GM21723 (cell line): Measurements from ENCODE around the gene CDK5.

Experiments used
- ATAC-seq: cut with Tn5 transposase; IDR thresholded peaks from one replicate; pipeline ENCODE4 v1.9.1; 2021; ENCODE audit warnings: mild to moderate bottlenecking, moderate library complexity; ENCODE audit not compliant: unreplicated experiment

CDK5 gene

DNA sequence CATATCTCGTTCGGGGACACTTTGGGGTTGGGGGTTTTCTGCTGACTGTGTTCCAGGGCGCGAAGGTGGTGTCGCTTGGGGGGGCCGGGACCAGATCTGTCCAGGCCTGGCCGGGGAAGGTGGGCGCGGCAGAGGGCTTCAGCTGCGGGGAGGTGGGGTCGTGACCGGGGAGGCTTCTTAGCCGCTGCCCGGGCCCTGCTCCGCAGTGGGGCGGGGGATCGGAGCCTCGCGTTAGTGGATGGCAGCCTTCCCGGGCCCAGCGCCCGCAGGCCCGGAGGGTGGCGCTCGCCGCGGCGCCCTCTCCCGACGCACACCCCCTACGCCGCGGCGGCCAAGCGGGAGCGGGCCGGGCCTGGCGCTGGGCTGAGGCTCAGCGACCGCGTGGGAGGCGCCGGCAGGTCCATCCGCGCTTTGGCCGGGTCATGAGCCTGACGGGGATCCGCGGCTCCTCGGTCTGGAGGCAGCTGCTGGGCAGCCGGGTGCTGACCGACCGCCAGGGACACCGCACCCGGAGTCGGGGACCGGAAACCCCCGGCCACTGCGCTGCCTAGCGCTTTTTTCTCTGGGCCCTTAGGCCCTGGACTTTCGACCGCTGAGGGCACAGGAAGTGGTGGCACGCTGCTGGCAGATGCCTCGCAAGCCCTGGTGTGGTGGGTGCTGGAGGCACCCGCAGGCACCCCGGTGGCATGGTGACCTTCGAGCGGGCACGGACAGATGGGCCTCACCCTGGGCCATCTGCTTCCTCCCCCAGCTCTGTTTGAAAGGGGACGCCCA lies 29.7 kb upstream of the CDK5 start:
- ATAC-seq = peak; percentile 34

DNA sequence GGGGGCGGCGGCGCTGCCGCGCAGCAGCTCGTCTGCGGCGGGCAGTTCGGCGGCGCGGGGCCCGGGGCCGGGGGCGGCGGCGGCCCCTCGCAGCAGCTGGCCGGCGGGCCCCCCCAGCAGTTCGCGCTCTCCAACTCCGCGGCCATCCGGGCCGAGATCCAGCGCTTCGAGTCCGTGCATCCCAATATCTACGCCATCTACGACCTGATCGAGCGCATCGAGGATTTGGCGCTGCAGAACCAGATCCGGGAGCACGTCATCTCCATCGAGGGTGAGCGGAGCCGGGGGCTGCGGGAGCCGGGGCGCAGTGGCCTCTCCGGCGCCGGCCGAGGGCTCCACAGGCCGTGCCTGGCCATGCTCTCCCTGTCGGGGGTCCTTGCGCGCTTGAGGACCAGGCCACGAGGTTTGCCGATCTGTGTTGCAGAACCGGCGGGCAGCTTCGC lies 29.1 kb upstream of the CDK5 start:
- no peak for ATAC-seq

DNA sequence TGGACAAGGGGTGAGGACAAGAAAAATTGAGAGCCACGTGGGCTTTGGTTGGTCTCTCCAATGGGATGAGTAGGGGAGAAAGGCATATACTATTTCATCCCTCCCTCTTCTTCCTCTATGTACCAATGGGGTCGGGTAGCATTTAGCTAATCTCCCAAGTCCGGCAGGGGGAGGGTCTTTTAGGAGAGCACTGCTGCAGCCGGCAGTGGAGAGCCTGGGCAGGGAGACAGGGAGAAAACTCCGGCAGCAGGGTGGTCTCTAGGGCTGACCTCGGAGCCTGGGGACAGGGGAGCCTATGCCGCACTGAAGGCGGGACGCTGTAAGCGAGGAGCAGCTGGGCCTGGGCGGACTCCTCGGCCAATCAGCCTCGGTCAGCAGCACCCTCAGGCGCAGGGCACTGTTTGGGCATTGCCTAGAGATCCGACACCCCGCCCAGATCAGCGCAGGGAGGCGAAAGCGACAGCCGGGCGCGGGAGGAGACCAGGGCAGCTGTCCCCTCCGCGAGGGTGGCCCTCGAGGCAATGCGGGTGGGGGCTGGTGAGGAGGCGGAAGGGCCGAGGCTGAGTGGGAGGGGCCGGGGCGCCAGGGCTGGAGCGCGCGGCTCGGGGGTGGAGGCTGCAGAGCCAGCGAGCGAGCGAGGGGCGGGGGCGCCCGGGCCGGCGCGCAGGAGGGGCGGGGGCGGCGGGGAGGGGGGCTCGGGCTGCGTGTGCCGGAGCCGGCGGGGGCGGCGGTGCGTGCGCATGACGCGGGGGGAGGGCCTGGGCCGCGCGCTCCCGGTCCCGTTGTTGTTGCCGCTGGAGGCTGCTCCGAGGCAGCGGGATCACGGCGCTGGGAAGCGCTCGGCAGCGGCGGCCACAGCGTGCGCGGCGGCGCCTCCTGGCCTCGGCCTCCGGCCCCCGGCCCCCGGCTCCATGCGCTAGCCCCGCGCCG lies 28.3 kb upstream of the CDK5 start, which contains the start of gene AGAP3:
TSS of gene AGAP3 (plus strand) at position 785 of the 930 bp plus-strand sequence. CDS start 267 bp downstream, outside the sequence.
- ATAC-seq = peak; percentile 53

DNA sequence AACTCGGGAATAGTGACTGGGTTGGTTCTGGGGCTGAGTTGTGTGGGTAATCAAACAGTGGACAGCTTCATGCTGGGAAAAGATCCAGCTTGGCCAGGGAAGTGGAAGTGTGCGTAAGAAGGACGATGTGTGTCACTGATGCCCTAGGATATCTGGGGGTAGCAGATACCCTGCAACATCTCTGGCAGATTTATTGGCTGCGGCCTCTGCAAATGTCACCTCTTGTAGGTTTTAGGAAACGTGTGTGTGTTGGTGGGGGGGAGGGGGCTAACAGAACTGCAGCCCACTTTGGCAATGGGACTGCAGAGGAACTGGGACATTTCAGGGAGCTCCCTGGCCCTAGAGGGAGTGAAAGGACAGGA lies 27.6 kb upstream of the CDK5 start:
- ATAC-seq = no peak

DNA sequence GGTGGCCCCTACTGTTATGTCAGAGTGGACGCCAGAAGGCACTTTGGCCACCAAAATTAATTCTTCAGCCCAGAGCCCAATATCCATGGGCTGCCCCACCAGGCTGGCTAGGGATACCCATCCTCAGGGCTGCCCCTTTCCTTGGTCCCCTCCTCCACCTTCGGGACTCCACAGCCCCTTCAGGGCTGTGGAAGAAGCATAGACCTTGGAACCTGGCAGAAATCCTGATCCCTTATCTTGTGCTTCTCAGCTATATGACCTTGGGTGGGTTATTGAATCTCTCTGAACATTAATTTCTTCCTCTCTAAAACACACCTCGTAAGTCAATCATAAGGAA lies 26.1 kb upstream of the CDK5 start:
- no peak for ATAC-seq

DNA sequence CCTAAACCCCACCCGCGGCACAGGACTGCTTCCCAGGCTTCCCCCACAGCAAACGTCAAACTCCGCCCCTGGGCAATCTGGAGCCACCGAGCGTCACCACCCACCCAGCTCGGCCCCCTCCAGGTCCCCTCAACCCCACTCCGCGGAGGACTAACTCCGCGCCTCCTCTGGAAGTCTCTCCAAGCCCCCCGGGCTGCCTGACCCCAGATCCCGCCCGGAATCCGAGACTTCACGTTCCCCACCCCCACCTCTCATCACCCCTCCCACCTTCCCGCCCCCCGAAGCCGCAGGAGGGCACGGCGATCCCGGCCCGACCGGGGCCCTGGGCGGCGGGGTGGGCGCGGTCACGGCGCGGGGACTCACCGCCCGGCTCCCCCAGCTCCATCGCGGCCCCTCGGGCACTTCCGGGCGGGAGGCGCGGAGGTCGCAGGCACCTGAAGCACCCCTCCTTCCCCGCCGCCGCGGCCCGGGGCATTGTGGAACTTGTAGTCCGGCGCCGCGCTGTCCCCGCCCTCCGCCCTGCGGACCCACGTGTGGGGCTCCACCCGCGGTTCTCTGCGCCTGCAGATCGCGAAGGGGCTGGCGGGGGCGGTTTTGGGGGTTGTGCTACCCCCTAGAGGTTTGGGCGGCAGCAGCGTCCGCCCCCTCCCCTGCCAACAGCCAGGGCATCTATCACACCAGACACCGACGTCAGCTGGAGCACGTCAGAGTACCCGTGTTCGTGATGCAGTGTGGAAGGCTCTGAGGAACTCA lies 25.6 kb upstream of the CDK5 start, which contains the start of gene TMUB1:
TSS of gene TMUB1 (minus strand) at position 423 of the 753 bp plus-strand sequence. CDS start 930 bp downstream, outside the sequence.
- ATAC-seq = peak; percentile 46

DNA sequence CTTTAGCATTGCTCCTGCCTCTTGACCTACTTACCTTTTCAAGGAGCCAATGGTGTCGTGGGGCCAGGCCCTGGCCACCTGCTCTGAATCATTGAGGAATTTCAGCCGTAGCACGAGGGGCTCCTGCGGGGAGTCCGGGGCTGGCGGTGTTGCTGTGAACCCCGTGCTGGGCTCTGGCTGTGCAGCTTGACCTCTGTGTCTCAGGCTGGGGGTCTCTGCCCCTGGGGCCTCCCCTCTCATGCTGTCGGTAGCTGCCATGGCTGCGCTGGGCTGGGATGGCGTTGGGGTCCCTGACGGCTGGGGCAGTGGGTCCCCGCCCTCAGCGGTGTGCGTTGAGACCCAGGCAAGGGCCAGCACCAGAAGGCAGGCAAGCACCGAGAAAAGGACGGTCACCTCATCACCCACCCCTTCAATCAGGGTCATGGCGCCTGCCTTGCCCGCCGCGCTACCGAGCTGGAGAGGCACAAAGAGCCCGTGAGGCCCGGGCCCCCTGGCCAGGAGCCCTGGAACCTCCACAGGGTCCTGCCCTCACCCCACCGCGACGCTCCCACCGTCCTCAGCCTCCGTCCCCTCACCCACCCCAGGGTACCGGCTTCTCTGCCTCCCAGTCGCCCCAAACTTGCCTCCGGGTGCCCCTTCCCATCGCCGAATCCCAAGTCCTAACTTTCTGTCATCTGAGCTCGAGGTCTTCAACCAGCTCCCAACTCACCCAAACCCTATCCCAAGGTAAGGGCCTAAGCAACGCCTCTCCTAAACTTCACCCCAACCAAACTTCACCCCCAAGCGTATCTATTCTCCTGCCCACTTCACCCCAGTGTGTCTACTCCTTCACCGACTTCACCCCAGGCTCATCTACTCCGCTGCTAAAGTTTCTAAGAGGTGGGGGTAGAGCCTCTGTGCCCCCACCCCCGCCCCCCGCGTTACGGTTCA lies 24.7 kb upstream of the CDK5 start:
- no peak for ATAC-seq

DNA sequence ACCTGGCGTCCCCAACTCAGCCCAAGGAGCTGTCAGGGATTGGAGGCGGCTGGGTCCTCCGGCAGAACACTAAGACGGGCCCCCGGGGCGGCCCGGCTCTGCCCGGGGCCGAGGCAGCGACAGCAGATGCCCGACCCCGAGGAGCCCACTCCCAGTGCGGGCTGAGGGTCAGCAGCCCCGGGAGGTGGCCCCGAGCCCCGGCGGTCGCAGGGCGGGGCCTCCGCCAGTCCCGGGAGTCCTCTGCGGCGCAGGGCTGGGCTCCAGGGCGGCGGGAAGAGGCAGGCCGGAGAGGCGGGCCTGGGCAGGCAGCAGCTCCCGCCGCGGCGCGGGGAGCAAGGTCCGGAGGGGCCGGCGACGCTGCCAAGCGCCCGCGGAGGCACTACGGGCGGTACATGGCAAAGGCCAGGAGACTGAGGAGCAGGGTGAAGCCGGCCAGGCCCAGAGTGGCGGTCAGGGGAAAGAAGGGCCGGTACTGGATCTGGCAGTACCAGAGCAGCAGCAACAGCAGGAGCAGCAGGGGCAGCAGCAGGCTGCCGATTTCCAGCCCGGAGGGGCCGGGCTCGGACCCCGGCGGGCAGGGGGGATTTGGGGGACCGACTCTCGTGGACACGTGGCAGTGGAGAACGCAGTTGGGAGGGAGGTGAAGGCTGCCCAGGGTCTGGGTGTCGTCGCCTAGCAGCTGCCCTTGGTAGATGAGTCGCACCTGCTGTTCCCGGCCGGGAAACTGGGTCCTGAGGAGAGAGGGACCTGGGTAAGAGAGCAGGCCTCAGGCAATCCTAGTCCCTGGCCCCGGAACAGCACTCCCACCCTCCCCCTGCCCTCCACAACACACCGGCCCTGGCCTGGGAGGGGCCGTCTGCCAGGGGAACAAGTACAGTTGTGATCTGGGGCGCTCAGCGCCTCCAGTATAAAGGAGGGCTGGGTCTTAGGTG lies 23.7 kb upstream of the CDK5 start:
- ATAC-seq = no peak

DNA sequence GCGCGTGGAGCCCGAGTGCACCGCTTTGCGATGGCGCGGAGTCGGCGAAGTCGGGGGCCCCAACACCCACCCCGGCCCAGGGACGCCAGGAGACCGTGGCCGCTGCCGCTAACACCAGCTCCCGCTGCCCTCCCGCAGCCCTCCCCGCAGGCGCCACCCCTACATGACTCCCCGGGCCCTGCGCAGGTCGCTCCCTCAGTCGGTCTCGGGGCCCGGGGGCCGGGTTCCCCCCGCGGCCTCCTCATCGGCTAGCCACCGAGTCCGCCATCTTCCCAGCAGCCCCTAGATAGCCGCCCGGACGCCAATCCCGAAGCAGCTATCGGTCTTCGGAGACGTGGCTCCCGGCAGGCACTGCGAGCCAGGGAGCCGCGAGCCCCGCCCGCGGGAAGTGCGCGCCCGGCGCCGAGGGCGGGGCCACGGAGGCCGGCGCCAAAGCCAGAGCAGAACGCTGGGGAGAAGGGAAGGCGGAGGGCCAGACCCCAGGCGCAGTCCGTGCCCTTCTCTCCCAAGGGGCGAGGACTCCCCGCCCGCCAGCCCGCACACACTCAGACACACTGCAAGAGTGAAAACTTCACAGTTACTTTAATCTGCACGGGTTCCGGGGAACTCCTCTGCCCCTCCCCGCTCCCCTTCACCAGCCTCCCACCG lies 22.9 kb upstream of the CDK5 start, which contains the start of gene FASTK:
TSS of gene FASTK (minus strand) at position 288 of the 648 bp plus-strand sequence. CDS start at position 245, 43 bp downstream.
- ATAC-seq = peak; percentile 71

DNA sequence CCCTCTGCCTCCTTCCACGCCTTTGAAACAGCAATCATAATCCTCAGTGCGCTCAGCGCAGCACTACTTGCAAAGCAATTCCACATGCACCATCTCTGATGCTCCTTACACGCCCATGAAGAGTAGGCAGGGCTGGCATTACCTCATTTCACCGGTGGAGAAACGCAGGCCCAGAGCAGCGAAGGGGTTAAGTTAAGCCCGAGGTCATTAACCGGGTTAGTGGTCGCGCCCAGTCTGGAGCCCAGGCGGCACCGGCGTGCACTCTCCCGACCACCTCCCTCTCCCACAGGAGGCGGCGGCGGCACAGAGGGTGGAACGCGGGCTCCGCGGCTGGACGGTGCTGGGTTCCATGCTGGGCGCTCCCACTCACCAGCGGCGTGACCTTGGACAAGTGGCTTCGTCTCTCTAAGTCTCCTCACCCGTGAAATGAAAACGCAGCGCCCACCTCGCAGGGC lies 22.4 kb upstream of the CDK5 start:
- ATAC-seq = peak; percentile 2

DNA sequence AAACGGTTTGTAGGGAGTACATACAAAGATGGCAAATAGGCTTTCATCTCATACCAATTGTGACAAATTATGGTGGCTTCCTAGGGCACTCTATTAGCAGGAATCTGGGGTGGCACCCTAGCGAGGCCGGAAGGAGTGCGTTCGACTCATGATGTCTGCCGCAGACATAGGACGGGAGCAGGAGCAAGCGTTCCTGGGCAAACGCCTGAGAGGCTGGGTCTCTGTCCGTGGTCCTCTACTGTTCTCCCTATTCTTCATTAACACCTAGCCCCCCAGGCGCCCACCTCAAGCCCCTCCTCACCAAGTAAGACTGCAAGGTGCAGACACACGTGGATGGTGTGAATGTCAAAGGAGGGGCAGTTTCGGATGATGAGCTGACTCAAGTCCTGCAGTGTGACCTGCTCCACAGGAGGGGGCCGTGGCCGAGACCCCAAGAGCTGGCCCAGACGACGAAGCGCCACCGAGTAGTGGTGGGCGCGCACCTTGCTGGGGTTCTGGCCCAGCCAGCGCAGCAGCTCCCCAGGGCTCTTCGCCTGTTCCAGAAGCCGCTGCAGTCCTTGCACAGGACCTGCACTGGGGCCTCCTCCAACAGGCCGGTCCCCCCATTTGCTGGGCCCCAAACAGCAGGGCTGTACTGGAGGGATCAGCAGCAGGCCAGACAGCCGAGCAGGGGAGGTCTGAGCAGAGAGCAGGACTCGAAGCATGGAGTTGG lies 21.7 kb upstream of the CDK5 start:
- no peak for ATAC-seq

DNA sequence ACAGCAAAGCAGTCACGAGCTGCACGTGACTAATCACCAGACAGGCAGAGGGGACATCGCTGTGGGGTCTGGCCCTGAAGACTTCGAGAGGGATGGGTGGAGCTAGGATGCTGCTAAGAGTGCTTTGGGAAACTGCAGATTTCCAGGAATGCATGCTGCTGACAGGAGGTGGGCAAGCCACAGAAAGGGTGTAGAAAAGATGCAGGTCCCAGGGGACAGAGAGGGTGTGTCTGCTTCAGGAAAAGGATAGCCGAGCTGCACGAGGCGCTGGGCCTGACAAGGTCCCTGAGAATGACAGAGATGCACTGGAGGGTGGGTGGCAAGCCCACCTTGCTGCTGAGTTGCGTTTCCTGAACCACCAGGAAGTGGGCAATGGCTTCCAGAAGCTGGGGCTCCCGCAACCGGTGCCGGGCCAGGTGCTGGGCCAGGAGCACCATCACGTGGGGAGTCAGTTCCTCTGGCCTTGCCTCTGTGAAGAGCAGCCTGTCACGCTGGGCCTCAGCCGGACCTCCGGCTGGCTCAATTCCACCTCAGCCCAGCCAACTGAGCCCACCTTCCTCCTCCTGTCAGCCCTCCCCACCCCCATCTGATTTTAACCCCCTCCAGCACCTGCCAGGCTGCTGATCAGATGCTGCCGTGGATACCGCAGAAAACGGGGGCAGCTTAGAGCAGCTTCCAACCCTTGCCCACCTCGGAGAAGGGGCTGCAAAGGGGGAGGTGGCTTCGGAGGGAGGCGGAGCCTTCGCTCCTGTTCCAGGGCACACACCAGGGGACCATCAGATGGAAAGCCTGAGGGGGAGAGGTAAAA lies 20.7 kb upstream of the CDK5 start:
- ATAC-seq = no peak

DNA sequence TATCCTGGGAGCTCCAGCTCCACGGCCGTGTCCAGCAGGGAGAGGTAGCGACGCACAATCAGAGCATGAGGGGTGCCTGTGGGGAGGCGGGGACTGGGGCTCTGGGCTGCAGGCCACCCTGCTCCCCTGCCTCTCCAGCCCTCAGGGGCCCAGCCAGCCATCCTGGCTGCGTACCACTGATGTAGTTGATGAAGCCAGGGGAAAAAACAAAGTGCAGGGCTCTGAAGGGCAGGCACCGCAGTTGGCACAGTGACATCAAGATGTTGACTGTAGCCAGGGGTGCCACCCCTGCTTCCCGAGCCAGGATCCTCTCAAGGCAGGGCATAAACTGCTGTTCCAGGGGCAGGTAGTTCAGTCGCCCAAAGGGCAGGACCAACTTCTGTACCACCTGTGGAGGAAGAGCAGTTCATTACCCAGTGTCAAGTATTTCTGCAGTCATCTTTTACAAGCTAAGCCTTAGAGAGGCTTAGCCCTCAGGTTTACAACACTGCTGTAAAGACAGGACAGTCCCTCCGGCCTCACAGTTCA lies 20.1 kb upstream of the CDK5 start:
- no peak for ATAC-seq

DNA sequence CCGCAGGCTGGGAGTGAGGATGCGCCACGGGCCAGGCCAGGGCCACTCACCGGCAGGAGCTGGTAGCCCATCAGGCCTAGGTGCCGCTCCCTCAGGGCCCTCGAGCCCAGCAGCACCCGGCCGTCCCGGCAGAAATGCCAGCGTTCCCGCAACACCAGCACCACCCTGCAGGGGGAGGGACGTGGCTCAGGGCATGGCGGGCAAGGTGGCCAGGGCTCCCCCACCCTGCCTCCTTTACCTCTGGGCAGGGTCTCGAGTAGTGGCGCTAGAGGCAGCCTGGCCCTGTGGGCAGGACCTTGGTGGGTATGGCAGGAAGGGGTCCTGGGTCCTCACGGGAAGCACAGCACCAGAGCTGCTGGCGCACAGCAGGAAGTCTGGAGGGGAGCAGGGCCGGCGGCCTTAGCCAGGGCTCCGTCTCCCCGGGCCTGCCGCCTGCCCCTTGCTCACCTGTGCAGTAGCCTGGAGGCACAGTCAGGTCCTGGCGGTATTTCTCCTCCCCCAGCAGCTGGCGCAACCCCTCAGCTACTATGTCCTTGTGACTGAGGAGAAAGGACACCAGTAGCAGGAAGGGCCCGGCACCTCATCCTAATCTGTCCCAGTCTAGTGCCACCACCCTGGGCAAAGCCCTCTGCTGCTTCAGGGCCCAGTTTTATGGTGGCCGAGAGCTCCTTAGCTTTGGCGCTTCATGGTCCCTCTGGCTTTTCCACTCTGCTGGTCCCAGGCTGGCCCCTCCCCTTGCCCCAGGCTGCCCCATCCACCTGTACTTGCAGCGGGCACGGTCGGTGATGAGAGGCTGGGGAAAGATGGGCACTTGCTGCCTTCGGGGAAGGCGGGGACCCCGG lies 19.4 kb upstream of the CDK5 start:
- ATAC-seq = no peak

DNA sequence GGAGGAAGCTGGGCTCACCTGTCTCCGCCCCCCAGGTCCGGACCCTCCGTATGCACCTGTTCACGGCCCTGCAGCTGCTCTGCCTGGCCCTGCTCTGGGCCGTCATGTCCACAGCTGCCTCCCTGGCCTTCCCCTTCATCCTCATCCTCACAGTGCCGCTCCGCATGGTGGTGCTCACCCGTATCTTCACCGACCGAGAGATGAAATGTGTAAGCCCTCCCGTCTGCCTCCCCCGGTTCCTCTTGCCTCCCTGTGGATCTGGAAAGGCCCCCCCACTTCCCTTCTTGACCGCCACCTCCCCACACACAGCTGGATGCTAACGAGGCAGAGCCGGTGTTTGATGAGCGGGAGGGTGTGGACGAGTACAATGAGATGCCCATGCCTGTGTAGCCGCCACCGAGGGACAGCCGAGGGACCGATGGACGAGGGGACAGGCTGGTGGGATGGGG lies 18.3 kb upstream of the CDK5 start:
- no peak for ATAC-seq

DNA sequence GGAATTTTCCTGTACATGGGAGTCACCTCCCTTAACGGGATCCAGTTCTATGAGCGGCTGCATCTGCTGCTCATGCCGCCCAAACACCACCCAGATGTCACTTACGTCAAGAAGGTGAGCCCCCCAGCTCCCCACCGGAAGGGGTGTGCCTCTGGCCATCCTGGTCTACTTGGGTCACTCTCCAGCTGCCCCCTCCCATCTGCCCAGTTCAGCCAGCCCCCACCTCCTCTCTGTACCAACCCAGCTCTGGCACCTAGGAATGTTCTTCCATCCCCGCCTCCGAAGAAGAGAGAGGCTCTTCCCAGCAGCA lies 17.9 kb upstream of the CDK5 start:
- ATAC-seq = no peak
